BE2C (cell line): ENCODE data around the gene STX10.

ENCODE experiments used
- DNase-seq: peaks from one replicate; pipeline ENCODE4 v3.0.0-alpha.2; 2020
- H3K27me3 ChIP-seq: fragments of 250-450 bp; sonication (Bioruptor Pico); 2 replicates; pipeline ENCODE4 v1.5.1; 2020; ENCODE audit warnings: mild to moderate bottlenecking
- H3K36me3 ChIP-seq: fragments of 250-450 bp; sonication (Bioruptor Pico); 2 replicates; pipeline ENCODE4 v1.5.1; 2020; ENCODE audit warnings: mild to moderate bottlenecking
- H3K4me1 ChIP-seq: fragments of 250-450 bp; sonication (Bioruptor Pico); 2 replicates; pipeline ENCODE4 v1.5.1; 2020
- H3K4me3 ChIP-seq: 2 replicates; pipeline ENCODE4 v1.5.1; 2011; ENCODE audit warnings: low read depth, low read length
- H3K9me3 ChIP-seq: fragments of 250-450 bp; sonication (Bioruptor Pico); 2 replicates; pipeline ENCODE4 v1.5.1; 2020
- CTCF ChIP-seq: IDR thresholded peaks from 2 replicates; pipeline ENCODE4 v1.5.1; 2012; ENCODE audit warnings: mild to moderate bottlenecking, low read depth, low read length

The STX10 gene

GRCh38 chr19:13139633-13140311 lies 10.4 kb downstream of the STX10 start:
- Histone ChIP-seq H3K36me3 (peaks cover 45% of the 10 kb centered on the region), H3K4me1 (no peaks in the 10 kb centered on the region), H3K27me3 (no peaks in the 10 kb centered on the region), H3K9me3 (no peaks in the 10 kb centered on the region; the same call in 1 of the 2 replicates), H3K4me3 (no peak overlapping the region)
- DNase-seq = no peak
- no peak for TF ChIP-seq CTCF

DNA sequence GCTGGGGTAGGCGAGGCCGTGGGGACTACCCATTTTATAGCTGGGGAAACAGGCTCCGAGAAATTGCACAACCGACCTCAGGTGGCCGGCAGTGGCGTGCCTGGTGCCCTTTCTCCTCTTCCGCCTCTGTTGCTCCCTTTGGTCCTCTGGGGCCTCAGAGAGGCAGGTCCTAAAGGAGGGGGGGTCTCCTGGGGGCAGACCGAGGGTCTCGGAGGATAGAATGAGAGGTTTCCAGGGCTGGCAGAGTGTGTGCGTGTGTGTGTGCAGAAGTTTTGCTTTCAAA lies 11.3 kb downstream of the STX10 start:
- H3K27me3 ChIP-seq = no peaks in the 10 kb centered on the region
- H3K4me1 ChIP-seq = no peaks in the 10 kb centered on the region
- H3K36me3 ChIP-seq = peaks cover 47% of the 10 kb centered on the region
- no peaks in the 10 kb centered on the region; the same call in 1 of the 2 replicates for H3K9me3 ChIP-seq
- H3K4me3 ChIP-seq = no peak overlapping the region
- no peak for TF ChIP-seq CTCF
- no peak for DNase-seq

GRCh38 chr19:13138171-13138915 lies 11.8 kb downstream of the STX10 start:
- H3K36me3 ChIP-seq = peaks cover 47% of the 10 kb centered on the region

GRCh38 chr19:13137290-13137794 lies 12.8 kb downstream of the STX10 start:
- Histone ChIP-seq H3K4me1 (no peaks in the 10 kb centered on the region), H3K4me3 (no peak overlapping the region), H3K36me3 (peaks cover 49% of the 10 kb centered on the region), H3K9me3 (no peaks in the 10 kb centered on the region; the same call in 1 of the 2 replicates), H3K27me3 (no peaks in the 10 kb centered on the region)
- TF ChIP-seq CTCF = no peak
- no peak for DNase-seq

More at GRCh38 chr19:13138171-13138915, 11.8 kb downstream of the STX10 start:
- no peak for TF ChIP-seq CTCF
- Histone ChIP-seq H3K9me3 (no peaks in the 10 kb centered on the region; the same call in 1 of the 2 replicates), H3K4me3 (no peak overlapping the region), H3K27me3 (no peaks in the 10 kb centered on the region), H3K4me1 (no peaks in the 10 kb centered on the region)
- DNase-seq = no peak

- H3K27me3 ChIP-seq = no peaks in the 10 kb centered on the region
- H3K4me1 ChIP-seq = no peaks in the 10 kb centered on the region
- H3K4me3 ChIP-seq = no peak overlapping the region
- no peak for TF ChIP-seq CTCF
- H3K9me3 ChIP-seq = no peaks in the 10 kb centered on the region; the same call in 1 of the 2 replicates
- peaks cover 55% of the 10 kb centered on the region for H3K36me3 ChIP-seq
- no peak for DNase-seq
These were observed 14.8 kb downstream of the STX10 start for GRCh38 chr19:13135068-13136062.
